Astrocyte (in vitro differentiated cells and primary cell): ENCODE data around the gene CENPB.

Experiments used
- EZH2 ChIP-seq: IDR thresholded peaks from 2 replicates; pipeline ENCODE4 v1.6.1; 2012; ENCODE audit warnings: mild to moderate bottlenecking, low read length, inconsistent platforms; ENCODE audit not compliant: insufficient read depth
- TF ChIP-seq, protein P1 (sequence below): IDR thresholded peaks from 2 replicates; pipeline ENCODE4 v1.5.1; 2011; ENCODE audit warnings: low read depth, mild to moderate bottlenecking, inconsistent platforms, low read length, moderate library complexity; ENCODE audit not compliant: insufficient read depth

DNA sequence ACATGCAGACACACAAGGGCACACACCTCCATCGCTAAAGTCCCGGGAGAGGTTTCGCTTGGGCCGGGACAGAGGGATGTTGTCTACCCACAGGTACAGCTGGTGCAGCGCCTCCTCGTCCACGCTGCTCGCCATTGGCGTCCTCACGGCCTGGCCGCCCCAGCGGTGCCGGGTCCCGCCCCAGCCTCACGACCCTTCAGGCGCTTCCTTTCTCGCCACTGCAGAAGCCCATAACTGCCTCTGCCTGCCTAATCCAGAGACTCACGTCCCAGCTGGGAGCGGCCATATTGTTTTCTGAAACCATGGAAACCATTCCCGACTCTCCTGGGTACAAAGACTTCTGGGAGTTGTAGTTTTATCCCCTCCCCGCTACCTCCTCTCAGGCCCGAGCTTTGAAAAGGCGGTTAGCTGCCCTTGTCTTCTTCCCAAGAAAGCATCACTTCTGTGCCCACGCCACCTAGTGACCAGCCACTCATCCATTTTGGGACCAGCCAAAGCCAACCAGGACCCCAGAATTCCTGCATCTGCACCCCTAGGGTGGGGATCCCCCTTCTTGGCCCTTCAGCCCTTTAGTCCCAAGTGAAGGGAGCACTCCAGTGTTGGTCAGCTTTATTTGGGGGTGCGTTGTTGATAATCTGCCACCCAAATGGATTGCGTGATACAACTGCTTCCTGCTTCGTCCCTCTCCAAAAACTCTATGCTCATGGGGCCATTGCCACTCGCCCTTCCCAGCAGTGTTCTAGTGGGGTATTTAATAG is 5.2 kb downstream of the CENPB start, which contains the start of gene SPEF1:
- TF ChIP-seq, protein P1, sequence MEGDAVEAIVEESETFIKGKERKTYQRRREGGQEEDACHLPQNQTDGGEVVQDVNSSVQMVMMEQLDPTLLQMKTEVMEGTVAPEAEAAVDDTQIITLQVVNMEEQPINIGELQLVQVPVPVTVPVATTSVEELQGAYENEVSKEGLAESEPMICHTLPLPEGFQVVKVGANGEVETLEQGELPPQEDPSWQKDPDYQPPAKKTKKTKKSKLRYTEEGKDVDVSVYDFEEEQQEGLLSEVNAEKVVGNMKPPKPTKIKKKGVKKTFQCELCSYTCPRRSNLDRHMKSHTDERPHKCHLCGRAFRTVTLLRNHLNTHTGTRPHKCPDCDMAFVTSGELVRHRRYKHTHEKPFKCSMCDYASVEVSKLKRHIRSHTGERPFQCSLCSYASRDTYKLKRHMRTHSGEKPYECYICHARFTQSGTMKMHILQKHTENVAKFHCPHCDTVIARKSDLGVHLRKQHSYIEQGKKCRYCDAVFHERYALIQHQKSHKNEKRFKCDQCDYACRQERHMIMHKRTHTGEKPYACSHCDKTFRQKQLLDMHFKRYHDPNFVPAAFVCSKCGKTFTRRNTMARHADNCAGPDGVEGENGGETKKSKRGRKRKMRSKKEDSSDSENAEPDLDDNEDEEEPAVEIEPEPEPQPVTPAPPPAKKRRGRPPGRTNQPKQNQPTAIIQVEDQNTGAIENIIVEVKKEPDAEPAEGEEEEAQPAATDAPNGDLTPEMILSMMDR, result peak; percentile 32
- TF ChIP-seq EZH2, result no peak
